GM10847 (cell line): ENCODE data around the gene NT5DC2.

Experiments used
- POLR2A ChIP-seq: IDR thresholded peaks from 2 replicates; pipeline ENCODE4 v1.6.1; 2011; ENCODE audit not compliant: insufficient read length; ENCODE audit errors: extremely low read depth

NT5DC2 gene

DNA sequence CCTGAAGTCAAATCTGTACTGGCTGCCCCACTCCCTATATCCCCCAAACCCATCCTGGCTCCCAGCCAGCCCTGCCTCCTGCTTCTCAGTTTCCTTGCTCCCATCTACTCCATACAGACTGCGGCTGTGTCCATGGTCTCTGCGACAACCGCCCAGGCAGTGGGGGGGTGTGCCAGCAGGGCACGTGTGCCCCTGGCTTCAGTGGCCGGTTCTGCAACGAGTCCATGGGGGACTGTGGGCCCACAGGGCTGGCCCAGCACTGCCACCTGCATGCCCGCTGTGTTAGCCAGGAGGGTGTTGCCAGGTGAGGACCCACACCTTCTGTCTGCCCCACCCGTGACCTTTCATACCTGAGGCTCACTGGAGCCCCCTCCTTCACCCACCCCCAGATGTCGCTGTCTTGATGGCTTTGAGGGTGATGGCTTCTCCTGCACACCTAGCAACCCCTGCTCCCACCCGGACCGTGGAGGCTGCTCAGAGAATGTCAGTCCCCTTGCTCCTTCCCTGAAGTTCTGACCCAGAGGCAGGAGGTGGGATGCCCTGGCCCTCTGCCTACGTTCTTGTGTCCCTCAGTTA, 23.8 kb downstream of the NT5DC2 start:
- TF ChIP-seq POLR2A = no peak

DNA sequence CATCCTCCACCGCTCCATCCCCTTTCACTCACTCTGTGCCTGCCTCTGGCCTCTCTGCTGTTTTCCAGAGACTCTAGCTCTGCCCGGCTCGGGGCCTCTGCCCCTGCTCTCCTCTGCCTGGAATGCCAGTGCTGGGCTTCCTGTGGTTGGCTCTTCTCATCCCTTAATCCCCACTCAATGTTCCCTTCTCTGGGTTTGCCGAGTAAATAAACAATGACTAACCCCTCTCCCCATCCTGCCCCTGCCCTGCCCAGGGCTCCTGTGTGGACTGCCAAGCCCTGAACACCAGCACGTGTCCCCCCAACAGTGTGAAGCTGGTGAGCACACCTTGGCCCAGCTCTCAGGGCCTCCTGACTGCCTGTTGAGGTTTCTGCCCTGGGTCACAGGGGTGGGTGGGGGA, 26.3 kb downstream of the NT5DC2 start:
- no peak for TF ChIP-seq POLR2A

DNA sequence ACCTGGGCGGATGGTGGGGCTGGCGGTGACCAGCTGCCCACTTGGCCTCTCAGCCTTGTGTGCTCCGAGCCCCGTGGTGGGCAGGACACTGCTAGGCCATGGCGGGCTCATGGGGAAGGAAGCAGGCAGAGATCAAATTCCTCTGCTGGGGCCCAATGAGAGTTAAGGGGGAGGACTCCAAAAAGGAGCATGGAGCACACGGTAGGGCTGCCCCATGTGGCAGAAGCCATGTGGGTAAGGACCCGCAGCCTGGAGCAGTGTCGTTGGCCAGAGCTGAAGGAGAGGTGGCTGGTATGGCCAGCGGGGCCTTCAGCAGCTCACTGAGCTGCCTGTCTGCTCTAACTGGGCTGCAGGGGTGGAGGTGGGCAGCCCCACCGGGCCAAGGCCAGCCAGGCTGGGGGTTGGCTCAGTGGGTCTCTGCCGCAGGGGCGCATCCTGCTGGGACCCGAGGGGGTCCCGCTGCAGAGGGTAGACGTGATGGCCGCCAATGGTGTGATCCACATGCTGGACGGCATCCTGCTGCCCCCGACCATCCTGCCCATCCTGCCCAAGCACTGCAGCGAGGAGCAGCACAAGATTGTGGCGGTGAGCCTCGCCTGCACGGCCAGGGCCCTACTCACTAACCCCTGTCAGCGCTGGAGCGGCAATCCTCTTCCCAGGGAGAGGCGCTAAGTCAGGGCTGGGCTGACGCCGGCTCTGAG, 27.2 kb downstream of the NT5DC2 start:
- no peak for TF ChIP-seq POLR2A

DNA sequence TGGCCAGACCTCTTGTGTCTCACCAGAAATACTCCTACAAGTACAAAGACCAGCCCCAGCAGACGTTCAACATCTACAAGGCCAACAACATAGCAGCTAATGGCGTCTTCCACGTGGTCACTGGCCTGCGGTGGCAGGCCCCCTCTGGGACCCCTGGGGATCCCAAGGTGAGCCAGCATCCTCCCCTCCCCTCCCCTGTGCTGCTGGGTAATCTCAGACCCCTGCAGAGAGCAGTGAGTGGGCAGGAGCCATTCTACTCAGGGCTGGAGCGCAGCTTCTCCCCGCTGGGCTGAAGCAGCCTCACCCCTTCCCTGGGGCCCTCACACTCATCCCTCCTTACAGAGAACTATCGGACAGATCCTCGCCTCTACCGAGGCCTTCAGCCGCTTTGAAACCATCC, 28.7 kb downstream of the NT5DC2 start:
- TF ChIP-seq POLR2A = no peak

DNA sequence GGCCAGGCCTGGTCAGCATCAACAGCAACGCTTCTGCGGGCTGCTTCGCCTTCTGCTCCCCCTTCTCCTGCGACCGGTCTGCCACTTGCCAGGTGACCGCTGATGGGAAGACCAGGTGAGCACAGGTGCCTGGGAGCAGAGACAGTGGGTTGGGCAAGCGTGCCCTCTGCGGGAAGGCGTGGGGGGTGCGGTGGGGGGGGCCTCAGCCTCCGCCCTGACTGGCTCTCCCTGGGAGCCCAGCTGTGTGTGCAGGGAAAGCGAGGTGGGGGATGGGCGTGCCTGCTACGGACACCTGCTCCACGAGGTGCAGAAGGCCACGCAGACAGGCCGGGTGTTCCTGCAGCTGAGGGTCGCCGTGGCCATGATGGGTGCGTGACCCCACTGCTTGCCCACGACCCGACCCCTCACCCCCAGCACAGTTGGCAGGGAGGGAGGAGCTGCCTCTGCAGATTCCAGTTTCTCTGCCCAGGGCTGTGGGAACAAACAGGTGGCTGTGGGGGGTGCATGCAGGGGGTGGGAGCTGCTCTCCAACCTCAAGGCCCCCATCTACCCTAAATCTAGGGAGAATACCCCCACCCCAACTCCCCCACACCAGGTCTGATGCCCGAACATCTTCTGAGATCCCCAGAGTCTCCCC, 29.8 kb downstream of the NT5DC2 start:
- no peak for TF ChIP-seq POLR2A

DNA sequence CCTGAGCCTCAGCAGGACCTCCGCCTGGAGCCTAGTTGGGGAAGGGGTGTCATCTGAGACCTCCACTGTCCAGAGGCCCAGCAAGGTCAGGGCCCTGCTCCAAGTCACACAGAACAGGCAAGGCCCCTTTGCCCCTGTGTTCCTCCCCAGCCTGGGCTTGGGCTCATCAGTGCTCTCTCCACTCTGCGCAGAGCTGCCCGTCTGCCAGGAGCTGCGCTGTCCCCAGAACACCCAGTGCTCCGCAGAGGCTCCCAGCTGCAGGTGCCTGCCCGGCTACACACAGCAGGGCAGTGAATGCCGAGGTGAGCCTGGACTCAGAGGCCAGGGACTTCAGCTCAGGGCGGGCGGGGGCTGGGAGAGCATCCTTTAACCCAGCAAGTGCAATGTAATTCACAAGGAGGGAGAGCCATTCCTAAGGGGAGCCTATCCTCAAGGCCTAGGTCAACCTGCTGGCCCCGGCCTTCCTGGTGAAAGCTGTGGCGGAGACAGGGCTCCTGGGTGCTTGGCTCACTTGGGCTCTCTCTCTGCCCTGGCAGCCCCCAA, 30.8 kb downstream of the NT5DC2 start:
- no peak for TF ChIP-seq POLR2A

DNA sequence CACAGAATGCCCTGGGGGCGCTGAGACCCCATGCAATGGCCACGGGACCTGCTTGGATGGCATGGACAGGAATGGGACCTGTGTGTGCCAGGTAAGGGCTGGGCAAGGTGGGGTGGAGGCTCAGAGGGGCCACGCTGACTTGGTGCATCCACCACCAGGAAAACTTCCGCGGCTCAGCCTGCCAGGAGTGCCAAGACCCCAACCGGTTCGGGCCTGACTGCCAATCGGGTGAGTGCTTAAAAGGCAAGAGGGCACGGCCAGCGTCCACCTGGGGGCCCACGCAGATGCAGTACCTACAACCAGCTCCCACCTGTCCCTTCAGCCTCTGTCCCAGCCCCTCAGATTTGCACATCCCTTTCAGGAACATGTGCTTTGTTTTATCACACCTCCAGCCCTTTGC, 31.7 kb downstream of the NT5DC2 start:
- no peak for TF ChIP-seq POLR2A

DNA sequence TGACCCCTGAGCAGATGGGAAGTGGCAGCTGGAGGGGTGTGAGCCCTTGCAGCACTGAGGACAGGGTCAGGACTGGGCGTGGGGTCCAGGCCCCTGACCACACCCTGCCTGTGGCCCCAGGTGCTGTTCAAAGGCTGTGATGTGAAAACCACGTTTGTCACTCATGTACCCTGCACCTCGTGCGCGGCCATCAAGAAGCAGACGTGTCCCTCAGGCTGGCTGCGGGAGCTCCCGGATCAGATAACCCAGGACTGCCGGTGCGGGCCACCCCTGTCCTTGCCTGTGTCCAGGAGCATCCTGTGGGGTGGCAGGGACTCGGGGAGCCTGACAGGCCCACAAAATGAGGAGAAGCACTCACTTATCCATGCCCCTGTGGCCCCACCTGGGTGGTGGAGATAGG, 32.6 kb downstream of the NT5DC2 start:
- TF ChIP-seq POLR2A = no peak

DNA sequence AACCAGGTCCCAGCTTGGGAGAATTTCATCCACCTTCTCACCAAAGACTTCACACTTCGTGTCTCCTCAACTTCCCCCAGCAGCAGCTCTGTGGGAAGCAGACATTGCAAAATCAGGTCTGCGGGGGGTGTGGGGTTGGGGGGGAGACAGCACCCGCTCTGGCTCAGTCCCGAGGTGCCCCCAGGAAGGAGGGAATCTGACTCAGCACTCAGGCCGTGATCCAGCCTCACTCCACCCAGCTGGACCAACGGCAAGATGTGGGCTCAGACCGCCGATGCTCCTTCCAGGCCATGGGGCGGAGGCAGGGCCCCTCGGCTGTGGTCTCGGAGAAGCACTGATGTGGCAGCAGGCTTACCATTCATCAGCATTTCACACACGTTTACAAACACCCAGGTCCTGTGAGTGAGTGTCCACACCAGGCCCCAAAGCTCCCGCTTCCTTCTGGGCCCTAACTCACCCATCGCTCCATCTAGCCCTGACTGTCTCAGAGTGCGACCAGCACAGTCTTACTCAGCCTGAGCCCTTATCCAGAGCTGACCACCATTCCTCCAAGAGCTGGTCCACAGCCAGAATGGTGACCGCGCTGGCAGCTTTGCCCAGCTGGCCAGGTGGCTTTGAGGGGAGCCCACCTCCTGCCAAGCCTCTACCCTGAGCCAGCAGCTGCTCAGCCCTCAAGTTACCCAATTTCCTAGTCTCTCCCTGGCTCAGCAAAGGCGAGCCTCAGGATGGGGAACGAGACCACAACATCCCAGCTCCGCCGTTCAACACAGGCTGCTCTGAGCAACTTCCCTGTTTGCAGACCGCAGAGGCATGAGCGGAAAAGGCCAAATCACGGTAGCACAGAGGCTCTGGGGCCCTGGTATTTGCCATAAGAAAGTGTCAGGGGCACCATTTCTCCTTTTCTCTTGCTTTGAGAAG, 35.3 kb downstream of the NT5DC2 start:
- no peak for TF ChIP-seq POLR2A

DNA sequence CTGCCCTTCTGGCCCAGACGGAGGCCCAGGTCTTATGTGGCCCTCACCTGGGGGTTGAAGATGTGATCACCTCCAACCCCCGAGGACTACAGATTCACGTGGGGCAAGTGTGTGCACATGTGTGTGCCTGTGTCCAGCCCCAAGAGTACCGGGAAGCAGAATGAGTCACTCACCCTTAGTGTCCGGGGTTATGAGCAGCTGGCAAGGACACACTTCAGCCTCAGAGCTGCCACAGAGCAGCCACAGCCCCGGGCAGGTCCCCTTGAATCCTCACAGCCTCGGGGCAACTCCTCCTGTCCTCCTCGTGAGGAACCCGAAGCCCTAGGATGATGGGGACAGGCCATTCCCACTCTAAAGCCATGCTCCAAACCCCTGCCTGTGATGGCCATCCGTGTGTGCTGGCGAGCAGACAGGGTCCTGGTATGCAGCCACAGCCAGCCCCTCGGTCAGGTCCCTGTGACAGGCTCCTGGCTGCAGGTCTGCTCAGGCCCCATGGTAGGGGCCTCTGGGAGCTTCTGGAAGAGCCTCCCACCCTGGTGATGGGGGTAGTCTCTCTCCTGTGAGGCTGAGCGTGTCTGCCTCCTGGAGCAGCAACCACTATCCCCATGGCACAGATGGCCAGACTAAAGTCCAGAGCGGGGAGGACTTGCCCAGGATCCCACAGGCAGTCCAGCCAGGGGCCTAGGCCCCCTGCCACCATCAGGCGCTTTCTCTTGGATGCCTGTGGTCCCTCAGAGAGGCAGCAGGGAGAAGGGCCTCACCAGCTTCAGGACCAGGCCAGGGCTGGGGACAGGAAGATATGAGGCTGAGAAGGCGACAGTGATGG, 37.7 kb downstream of the NT5DC2 start:
- TF ChIP-seq POLR2A = no peak

DNA sequence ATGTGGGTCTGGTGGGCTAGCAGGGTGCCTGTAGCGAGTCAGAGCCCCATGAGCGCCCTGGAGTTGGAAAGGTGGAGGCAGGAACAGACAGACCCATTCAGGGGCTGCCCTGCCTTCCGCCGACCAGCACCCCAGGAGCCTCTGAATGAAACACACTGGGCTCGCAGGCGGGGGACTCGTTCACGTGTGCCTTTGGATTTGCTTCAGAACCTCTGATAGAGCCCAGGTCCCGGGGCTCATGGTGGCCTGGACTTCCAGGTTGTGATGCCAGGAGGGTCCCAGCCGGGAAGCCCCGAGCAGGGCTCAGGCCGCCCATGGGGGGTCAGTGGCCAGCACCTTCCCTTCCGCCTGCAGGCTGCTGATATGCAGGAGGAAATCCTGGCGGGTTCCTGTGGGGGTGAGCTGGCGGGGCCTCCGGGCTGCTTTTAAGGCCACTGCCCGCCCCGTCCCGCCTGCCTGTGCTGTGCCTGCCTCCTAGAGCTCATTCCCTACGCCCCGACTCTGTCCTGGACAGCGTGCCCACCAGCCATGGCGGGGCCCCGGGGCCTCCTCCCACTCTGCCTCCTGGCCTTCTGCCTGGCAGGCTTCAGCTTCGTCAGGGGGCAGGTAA, 38.7 kb downstream of the NT5DC2 start, which contains the start of gene STAB1:
STAB1 (plus strand) TSS at position 453 of the 610 bp plus-strand sequence; CDS start at position 529, 76 bp downstream.
- TF ChIP-seq POLR2A = no peak

DNA sequence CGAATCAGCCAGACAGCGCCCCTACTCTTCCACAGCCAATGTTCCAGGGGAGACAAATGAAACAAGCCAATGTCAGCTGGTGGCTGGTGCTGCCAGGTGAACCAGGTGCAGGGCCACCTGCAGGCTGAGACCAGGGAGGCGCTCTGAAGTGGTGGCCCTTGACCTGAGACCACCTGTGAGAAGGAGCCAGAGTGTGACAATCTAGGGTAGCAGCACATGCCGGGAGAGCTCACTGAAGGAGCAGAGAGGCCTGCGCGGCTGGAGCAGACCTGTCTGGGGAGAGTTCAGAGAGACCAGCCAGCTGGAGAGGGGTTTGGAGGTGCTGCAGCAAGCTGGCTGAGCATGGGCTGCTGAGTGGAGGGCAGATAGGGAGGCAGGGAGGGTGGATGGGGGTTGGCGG, 39.2 kb downstream of the NT5DC2 start:
- no peak for TF ChIP-seq POLR2A

DNA sequence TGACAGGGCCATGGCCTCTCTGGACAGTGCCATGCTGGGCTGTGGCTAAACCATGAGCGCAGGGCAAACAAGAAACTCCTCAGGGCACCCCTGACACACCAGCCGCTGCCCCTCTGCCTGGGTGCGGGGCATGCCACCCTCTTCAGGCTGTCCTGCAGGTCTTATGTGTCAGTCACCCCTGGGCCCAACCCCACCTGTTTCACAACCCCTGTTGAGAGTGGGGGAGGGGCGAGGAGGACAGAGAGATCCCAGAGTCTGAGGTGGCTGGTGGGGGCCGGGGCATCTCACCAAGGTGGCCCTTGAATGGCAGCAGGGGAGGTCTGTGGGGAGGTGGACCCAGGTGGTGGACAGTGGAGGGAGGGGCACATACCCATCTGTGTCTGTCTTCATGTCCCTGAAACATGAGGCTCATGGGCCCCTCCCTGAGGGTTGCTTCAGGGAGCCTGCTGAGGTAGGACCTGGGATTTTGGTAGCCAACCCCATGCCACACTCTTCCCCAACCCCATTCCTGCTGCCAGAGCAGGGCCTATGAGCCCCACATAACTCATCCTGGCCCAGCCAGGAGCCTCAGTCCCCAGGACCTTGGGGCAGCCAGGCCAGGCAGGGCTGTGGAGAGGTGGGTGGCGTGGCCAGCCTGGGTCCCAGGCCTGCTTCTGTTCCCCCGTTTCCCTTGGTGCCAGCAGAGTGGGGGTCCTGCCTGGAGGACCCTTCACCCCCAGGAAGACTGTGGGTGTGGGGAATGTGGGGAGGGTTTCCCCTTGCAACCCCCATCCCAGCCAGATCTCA, 40.2 kb downstream of the NT5DC2 start:
- no peak for TF ChIP-seq POLR2A

DNA sequence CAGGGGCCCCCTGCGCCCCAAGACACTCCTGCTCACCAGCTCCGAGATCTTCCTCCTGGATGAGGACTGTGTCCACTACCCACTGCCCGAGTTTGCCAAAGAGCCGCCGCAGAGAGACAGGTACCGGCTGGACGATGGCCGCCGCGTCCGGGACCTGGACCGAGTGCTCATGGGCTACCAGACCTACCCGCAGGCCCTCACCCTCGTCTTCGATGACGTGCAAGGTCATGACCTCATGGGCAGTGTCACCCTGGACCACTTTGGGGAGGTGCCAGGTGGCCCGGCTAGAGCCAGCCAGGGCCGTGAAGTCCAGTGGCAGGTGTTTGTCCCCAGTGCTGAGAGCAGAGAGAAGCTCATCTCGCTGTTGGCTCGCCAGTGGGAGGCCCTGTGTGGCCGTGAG, 41.6 kb downstream of the NT5DC2 start:
- no peak for TF ChIP-seq POLR2A
